GM18502 (cell line): Measurements from ENCODE around the gene PAX8.
"Not testable (repeated sequence)": the region's sequence is repeated elsewhere in the genome, so short reads cannot be mapped to it uniquely, and the experiment has no call there.

Source experiments
- ATAC-seq: cut with Tn5 transposase; IDR thresholded peaks from one replicate; pipeline ENCODE4 v1.9.1; 2021; ENCODE audit warnings: mild to moderate bottlenecking; ENCODE audit not compliant: unreplicated experiment, poor library complexity

PAX8 gene

GRCh38 chr2:113240150-113240914 is 38.4 kb downstream of the PAX8 start:
- no peak for ATAC-seq

- ATAC-seq: no peak
Measured at GRCh38 chr2:113238871-113239839, 39.6 kb downstream of the PAX8 start.

- no peak for ATAC-seq
Measured at GRCh38 chr2:113237604-113238160, 41.0 kb downstream of the PAX8 start.

- no peak for ATAC-seq
Measured at GRCh38 chr2:113236367-113237159, 42.2 kb downstream of the PAX8 start.

- not testable (repeated sequence) for ATAC-seq
Measured at GRCh38 chr2:113235347-113236226, 43.1 kb downstream of the PAX8 start.

GRCh38 chr2:113234721-113235346 is 43.9 kb downstream of the PAX8 start:
- no peak for ATAC-seq

- no peak for ATAC-seq
Measured at GRCh38 chr2:113233593-113234550, 44.8 kb downstream of the PAX8 start.

GRCh38 chr2:113232740-113233139 is 46.0 kb downstream of the PAX8 start:
- ATAC-seq: no peak

- no peak for ATAC-seq
Measured at GRCh38 chr2:113232123-113232522, 46.6 kb downstream of the PAX8 start.

GRCh38 chr2:113231064-113231463 is 47.7 kb downstream of the PAX8 start:
- no peak for ATAC-seq

- ATAC-seq: no peak
Measured at GRCh38 chr2:113230531-113230930, 48.2 kb downstream of the PAX8 start.

- ATAC-seq: no peak
Measured at GRCh38 chr2:113229795-113230194, 48.9 kb downstream of the PAX8 start.

GRCh38 chr2:113228991-113229716 is 49.6 kb downstream of the PAX8 start:
- no peak for ATAC-seq

GRCh38 chr2:113228351-113228750 is 50.4 kb downstream of the PAX8 start:
- no peak for ATAC-seq

- ATAC-seq: no peak
Measured at GRCh38 chr2:113227698-113228097, 51.0 kb downstream of the PAX8 start.

- no peak for ATAC-seq
Measured at GRCh38 chr2:113227290-113227689, 51.4 kb downstream of the PAX8 start.

- no peak for ATAC-seq
Measured at GRCh38 chr2:113226462-113226861, 52.3 kb downstream of the PAX8 start.
